HepG2 (cell line): ENCODE measurements around the gene PLEKHG2. TPM values are rescaled to one million over a fixed set of nuclear protein-coding genes. Genes with fewer than 3 reads are reported as not detected.

Experiments used
- CBFB ChIP-seq: sonication (generic); formaldehyde crosslinking; IDR thresholded peaks from 2 replicates; pipeline ENCODE4 v1.4.0; 2020; ENCODE audit warnings: missing genetic modification reagents
- DMTF1 ChIP-seq: sonication (generic); formaldehyde crosslinking; IDR thresholded peaks from 2 replicates; pipeline ENCODE4 v1.4.0; 2020; ENCODE audit warnings: mild to moderate bottlenecking, missing genetic modification reagents
- EEA1 ChIP-seq: sonication (generic); formaldehyde crosslinking; IDR thresholded peaks from 2 replicates; pipeline ENCODE4 v1.5.1; 2020; ENCODE audit warnings: mild to moderate bottlenecking, missing genetic modification reagents, borderline replicate concordance
- EP300 ChIP-seq, 3 experiments: sonication (generic) in 1 of 3; formaldehyde crosslinking in 1 of 3; IDR thresholded peaks; 2 replicates each; pipeline versions ENCODE4 v1.5.1 to v1.6.1; 2011 to 2020; ENCODE audit warnings: low read depth in 2 of 3, low read length in 2 of 3, borderline replicate concordance in 1 of 3, improper control_type of control experiment in 1 of 3, mild to moderate bottlenecking in 1 of 3, missing genetic modification reagents in 1 of 3, moderate library complexity in 1 of 3
- HDAC1 ChIP-seq: sonication (generic); formaldehyde crosslinking; IDR thresholded peaks from 2 replicates; pipeline ENCODE4 v1.5.1; 2020; ENCODE audit warnings: mild to moderate bottlenecking, missing genetic modification reagents
- KAT7 ChIP-seq: IDR thresholded peaks from 2 replicates; pipeline ENCODE4 v1.6.1; 2018; ENCODE audit warnings: borderline replicate concordance, missing compliant biosample characterization
- MIER2 ChIP-seq: IDR thresholded peaks from 2 replicates; pipeline ENCODE4 v1.6.1; 2016; ENCODE audit warnings: missing biosample characterization, missing genetic modification reagents
- MYNN ChIP-seq: sonication (generic); formaldehyde crosslinking; IDR thresholded peaks from 2 replicates; pipeline ENCODE4 v1.4.0; 2020; ENCODE audit warnings: mild to moderate bottlenecking, low read depth, missing genetic modification reagents
- PHF20 ChIP-seq: sonication (generic); formaldehyde crosslinking; IDR thresholded peaks from 2 replicates; pipeline ENCODE4 v1.5.0; 2020; ENCODE audit warnings: mild to moderate bottlenecking, missing genetic modification reagents
- PRMT3 ChIP-seq: sonication (generic); formaldehyde crosslinking; IDR thresholded peaks from 2 replicates; pipeline ENCODE4 v1.8.1; 2022; ENCODE audit warnings: low read depth, mild to moderate bottlenecking, moderate library complexity, missing genetic modification reagents, borderline replicate concordance
- ZNF230 ChIP-seq: sonication (generic); formaldehyde crosslinking; IDR thresholded peaks from 2 replicates; pipeline ENCODE4 v1.4.0; 2020; ENCODE audit warnings: mild to moderate bottlenecking, missing genetic modification reagents
- polyA plus RNA-seq, 8 experiments: library from polyadenylated mRNA; depleted of rRNA in 3 of 8; stranded (reverse) in 7 of 8; unstranded in 1 of 8; fragments of >200 nt; fragmentation: Illumina TruSeq in 4 of 8; extraction: Trizol in 4 of 8; gene quantifications; 2 replicates each; pipeline versions ENCODE4 v1.2.1 to v1.2.3, GENCODE V29; 2011 to 2016; ENCODE audit warnings: low read depth in 4 of 8, missing spikeins in 1 of 8, mixed read lengths in 1 of 8; ENCODE audit not compliant: insufficient read depth in 1 of 8
- total RNA-seq, 5 experiments: library from RNA; depleted of rRNA; stranded (reverse); fragments of >200 nt; fragmentation: Illumina TruSeq; extraction: Trizol; gene quantifications; 2 replicates each; pipeline ENCODE4 v1.2.3, GENCODE V29; 2016; ENCODE audit warnings: low read depth in 1 of 5
- TF ChIP-seq, protein P1 (sequence below): sonication (generic); formaldehyde crosslinking; IDR thresholded peaks from 2 replicates; pipeline ENCODE4 v1.5.1; 2020; ENCODE audit warnings: missing genetic modification reagents, mild to moderate bottlenecking, borderline replicate concordance

PLEKHG2 gene
- total and polyA plus RNA-seq, 2 of the 13 experiments (the other 11 are each of a cell fraction or from before 2014, with no cell fraction given), result 3.6 to 6.8 TPM

DNA sequence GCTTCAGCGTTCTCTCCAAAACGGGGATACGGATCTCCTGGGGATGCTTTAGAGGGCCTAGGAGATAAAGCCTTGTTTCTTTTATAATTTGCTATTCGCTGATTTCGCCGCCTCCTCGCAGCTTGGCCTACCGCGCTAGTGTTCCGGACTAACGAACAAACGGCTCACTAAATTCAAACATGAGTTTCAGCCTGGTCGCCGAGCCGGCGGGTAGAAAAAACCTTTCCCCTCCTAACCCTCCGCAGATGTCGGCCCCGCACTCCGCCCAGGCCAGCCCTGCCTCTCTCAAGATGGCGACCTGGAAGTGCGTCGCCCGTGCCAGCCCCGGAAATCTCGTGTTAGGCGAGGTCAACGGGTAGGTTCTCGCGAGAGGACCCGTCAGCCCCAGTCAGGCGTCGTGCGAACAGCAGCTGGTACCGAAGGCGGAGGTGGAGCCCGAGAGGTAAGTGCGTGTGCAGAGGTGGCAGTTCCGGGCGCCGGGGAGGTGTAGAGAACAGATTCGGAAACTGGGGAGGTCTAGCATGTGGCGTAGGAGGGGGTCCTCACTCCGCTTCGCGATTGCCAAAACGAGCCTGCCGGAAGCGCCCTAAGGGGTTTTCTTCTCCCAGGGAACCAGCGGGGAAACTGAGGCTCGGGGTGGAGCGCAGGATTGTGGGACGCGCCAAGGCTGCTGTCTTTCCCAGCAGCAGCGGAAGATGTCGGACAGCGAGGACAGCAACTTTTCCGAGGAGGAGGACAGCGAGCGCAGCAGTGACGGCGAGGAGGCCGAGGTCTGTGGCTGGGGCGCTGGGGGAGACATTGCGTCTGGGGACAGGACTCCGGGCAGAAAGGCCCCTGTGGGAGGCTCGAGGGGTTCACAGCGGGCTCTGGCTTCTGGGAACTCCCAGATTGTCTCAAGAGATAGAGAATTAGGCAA is 33.0 kb downstream of the PLEKHG2 start, which contains the start of gene SUPT5H (continued):
- TF ChIP-seq HDAC1 (peak; percentile 90), EP300 (IDR thresholded peaks at IDR 0.05; ENCODE audit: low read depth in 2 of 2, low read length in 2 of 2) (no peak), EP300 (CRISPR knock-in tag; IDR thresholded peaks at IDR 0.05; ENCODE audit: borderline replicate concordance) (no peak; the same call in 1 of the 2 replicates), PHF20 (CRISPR knock-in tag) (peak; percentile 90), MYNN (CRISPR knock-in tag) (0 out of 2 replicates have a peak, but pooled peaks have one; percentile 57), MIER2 (CRISPR knock-in tag) (no peak), ZNF230 (CRISPR knock-in tag) (peak; percentile 85; the same call in 1 of the 2 replicates), EEA1 (CRISPR knock-in tag) (peak; percentile 71; the same call in 1 of the 2 replicates), KAT7 (CRISPR knock-in tag) (peak; percentile 92), PRMT3 (CRISPR knock-in tag) (no peak), CBFB (CRISPR knock-in tag) (0 out of 2 replicates have a peak, but pooled peaks have one; percentile 40), DMTF1 (CRISPR knock-in tag) (no peak)
- TF ChIP-seq, protein P1, sequence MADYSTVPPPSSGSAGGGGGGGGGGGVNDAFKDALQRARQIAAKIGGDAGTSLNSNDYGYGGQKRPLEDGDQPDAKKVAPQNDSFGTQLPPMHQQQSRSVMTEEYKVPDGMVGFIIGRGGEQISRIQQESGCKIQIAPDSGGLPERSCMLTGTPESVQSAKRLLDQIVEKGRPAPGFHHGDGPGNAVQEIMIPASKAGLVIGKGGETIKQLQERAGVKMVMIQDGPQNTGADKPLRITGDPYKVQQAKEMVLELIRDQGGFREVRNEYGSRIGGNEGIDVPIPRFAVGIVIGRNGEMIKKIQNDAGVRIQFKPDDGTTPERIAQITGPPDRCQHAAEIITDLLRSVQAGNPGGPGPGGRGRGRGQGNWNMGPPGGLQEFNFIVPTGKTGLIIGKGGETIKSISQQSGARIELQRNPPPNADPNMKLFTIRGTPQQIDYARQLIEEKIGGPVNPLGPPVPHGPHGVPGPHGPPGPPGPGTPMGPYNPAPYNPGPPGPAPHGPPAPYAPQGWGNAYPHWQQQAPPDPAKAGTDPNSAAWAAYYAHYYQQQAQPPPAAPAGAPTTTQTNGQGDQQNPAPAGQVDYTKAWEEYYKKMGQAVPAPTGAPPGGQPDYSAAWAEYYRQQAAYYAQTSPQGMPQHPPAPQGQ (CRISPR knock-in tag), result no peak
